Stimulated activated CD4-positive, alpha-beta T cell treated with anti-CD3 and anti-CD28 coated beads, Interleukin-15, amount 100 ng/mL, for 1 hour (primary cell): ENCODE results near the gene TANC1.

Source experiments
- DNase-seq, 2 donors: peaks; one replicate each; pipeline ENCODE4 v3.0.0-alpha.2; 2020; ENCODE audit warnings: low read depth in 1 of 2, low spot score in 1 of 2

TANC1 gene

DNA sequence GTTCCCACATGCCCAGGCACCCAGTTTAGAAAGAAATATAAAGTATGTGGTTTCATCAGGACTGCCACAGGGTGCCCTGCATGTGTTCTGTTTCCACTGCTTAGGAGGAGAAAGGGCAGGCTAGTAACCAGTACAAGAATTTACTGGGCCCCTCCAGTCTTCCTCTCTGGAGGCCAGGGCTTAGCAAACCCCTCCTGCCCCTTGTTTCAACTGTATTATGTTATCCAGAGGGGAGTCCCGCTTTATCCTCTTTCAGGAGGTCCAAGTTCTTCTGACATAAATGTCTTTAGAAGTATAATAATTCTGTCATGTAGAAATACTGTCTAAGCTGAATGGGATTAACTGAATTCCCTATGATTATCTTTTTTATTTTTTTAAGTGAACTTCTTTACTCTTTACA lies 185.9 kb downstream of the TANC1 start:
- DNase-seq = no peak

DNA sequence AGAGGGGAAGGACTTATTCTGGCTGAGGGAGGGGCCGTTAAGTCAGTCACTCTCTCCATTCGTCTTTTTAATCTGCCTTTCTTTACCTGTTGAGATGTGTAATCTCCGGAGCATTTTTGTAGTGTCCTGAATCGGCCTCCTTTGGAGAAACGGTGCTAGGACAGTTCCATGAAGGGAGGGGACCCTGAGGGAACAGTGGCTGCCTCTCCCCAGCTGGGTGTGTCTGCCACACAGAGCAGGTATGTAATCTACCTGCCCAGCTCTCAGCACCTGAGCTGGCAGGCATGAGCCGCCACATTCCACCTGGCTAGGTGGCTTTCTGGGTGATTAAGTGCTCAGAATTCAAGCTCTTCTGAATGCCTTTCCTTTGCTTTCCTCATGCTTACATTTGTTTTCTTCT lies 186.9 kb downstream of the TANC1 start:
- DNase-seq = no peak

DNA sequence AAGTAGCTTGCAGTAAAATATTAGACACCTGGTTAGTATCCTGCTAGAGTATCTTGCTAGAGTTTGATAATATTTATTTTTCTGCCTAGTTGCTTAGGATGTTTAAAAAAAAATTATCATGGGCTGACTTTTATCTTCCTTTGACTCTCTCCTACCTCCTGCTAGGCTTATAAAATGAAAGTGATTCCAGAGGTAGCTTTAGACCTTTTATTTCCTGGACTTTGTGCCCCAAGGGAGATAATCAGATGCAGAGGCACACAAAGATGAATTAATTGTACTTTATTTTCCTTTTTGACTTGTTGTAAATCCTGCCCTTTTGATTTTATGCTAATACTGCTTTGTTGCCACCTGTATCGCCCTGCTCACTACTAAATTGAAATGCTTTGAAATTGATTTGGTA lies 187.4 kb downstream of the TANC1 start:
- DNase-seq = no peak

DNA sequence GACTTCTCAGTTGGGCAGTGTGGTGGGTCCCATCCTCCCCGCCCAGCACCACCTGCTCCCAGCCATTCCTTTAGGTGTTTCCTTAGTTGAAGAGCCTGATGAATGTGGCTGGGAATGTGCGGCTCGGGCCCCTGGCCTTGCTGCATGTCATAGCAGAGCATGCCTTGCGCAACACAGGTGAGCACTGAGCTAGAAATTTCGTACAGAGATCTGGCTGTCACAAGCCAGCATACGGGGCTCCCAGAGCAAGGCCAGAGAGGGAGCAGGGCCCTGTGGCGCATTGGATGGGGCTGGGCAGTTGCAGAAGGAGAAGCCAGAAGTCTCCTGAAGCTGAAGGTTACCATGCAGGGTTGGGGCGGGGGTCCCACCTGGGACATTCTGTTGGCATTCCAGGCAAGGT lies 188.4 kb downstream of the TANC1 start:
- no peak for DNase-seq

DNA sequence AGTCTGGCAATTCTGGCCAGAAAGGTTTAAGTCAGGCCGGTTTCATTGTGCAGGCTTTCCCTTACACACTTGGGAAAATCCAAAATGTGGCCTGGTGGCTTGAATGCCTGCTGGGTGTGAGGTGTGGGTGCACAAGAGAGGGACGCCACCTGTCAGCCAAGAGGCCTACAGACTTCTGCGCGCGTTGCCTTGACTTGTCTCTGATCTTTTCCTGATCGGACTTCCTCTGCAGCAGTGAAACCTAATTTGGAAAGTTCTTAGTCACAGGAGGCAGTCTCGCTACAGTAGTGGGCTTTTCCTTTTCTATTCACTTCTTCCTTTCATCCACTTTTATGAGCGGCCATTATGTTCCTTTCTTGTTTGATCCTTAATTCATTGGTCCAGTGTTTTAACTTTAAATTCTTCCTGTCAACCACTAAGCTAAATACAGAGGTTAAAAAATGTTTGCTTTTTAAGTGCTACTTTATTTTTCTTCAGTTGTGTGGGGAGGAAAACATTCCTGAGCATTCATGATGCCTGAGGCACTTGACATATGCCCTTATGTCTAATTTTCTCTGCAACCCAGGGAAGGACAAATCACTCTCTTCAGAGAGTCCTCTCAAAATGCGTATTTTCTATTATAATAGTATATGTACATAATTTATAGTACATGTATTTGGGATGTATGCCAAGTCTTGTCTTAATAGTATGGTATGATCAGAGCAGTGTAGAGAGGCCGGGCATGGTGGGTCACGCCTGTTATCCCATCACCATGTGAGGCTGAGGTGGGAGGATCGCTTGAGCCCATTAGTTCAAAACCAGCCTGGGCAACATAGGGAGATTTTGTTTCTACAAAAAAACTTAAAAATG lies 189.1 kb downstream of the TANC1 start:
- no peak for DNase-seq

DNA sequence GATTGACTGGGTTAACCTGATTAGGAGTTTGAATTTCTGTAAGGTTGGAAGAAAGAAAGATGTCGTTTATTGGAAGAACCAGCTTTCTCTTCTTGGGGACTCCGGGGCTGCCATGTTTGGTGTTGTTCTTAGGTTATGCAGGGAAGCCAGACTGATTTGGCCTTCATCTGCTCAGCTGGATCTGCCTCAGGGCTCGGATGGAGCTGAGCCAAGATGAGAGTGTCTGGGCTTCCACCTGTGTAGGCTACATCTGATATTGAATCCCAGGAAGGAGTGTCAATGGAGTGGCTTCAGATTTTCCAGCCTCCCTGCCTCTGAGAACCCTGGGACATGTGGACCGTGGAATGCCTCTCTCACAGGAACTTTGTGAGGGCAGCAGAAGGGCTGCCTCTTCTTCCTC lies 192.0 kb downstream of the TANC1 start:
- DNase-seq = no peak

DNA sequence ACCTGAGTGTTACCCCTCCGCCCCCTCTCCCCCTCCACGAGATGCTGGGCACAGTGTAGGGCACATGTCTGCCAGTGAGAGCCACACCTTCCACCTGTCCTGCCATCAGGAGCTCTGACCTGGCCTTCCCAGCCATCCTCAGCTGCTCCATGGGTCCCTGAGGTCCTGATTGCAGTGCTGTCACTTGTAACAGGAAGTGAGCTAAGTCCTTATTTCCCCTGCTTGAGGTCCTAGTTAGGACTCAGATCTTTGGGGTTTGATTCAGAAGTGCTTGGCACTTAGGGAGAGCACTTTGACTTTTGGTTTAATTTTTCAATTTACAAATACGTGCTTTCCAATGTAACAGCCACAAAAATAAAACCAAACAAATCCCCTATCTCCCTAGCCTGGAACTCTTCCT lies 192.5 kb downstream of the TANC1 start:
- DNase-seq = no peak

DNA sequence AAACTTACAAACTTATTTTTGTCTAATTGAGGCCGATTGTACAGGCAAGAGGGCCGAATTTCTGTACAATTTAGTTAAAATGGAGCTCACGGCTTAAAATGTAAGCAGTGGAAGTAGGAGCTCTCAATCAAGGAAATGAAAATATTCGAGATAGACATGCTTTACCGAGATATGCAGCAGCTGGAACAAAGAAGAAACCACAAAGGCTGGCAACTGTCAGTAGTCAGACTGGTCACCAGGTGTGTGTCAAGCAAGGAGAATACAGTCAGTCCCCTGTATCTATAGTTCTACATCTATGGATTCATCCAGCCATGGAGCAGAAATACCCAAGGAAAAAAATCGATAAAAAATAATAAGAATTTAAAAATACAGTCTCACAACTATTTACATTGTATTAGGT lies 195.5 kb downstream of the TANC1 start:
- no peak for DNase-seq

DNA sequence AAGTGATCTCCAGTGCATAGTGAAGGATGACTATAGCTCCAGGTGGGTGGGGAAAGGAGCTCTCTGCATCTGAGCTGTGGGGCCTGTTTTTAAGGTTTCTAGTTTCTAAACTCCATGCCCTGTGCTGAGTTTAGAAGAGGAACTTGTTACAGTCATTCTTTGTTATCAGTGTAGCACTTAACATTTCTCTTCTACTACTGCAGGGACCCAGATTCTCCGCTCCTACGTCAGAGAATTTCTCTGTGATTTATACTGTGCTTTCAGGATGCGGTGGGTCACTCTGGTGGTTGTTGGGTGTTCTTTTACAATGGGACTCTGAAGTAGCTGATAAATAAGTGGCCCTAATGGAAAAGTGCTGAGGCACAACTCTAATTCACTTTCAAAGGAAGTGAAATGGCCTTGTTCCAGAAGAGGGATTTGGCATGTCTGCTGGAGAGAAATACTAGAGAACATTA lies 196.0 kb downstream of the TANC1 start:
- DNase-seq = no peak

DNA sequence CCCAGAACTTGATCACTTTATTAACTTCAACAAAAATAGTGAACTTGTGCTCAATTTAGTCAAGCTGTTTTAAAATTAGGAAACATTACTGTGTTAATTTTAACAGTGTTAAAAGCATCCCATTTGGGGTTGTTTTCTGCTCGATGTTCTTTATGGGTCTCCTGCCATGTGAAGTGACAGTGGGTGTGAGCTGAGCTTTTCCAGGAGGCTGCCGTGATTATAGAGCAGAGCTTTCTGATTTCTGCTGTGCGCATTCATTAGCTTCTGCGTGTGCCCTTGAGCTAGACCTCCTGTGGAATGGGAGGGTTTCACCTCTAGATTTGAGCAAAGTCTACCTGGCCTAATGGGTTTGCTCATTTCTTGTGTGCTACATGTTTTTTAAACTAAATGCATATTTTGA lies 196.6 kb downstream of the TANC1 start:
- no peak for DNase-seq

DNA sequence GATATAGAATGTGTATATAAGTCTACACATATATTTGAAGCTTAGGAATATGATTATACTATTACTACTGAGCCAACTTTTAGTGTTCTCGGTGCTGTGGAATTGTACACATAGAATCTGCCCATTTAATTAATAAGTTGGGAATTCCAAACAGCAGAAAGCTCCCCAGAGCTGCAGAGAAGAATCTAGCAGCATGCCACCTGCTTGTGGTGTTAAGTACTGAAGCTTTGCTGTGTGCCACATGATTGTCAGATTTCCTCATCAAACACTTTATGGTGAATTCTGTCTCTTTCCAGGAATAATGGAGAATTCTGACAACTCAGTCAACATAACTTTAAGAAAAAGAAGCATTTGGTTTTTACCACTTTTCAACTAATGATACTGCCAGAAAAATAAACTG lies 200.3 kb downstream of the TANC1 start:
- DNase-seq = no peak

DNA sequence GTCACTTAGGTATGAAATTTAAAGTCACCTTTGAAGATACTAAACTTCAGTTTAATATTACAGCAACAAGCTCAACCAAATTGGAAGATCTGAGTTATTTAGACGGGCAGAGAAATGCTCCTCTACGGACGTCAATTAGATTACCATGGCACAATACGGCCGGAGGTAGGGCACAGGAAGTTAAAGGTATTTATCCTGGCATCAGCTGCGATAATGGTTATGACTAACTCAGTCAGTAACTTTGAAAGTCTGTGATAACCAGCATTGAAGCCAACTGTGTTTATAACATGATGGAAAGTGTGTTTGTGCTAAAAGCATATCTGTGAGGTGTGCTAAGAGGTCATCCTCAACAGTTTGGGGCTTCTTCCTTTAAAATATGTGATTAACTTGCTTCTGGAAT lies 200.7 kb downstream of the TANC1 start:
- no peak for DNase-seq

DNA sequence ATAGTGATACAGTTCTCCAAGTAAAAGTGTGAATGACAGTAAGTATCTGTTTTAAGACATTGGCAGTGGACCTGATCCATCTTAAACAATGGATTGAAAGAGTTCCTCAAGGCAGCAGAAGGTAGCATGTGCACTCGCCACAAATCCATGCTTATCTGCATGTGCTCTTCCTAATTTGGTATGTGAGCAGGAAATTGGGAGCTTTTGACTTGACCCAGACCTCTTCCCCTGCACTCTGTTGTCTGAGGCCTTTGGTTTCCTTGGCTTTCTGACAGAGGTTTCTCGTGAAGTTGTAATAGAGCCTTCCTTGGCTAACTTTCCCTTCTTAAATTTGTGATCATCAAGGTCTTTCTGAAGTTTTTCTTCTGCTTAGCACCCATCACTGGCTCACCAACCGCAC lies 204.0 kb downstream of the TANC1 start:
- DNase-seq = no peak

DNA sequence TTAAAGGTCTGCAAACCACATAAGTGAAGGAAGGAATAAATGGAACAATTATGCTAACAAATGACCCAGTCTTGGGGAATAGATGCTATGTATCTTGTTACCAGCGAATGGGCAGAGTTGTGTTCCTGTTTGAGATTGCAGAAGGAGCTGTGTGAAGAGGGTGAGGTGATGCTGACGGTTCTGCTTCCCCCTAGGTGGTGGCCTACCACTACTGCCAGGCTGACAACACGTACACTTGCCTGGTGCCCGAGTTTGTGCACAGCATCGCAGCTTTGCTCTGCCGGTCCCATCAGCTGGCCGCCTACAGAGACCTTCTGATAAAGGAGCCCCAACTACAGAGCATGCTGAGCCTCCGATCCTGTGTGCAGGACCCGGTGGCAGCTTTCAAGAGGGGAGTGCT lies 206.3 kb downstream of the TANC1 start:
- no peak for DNase-seq

DNA sequence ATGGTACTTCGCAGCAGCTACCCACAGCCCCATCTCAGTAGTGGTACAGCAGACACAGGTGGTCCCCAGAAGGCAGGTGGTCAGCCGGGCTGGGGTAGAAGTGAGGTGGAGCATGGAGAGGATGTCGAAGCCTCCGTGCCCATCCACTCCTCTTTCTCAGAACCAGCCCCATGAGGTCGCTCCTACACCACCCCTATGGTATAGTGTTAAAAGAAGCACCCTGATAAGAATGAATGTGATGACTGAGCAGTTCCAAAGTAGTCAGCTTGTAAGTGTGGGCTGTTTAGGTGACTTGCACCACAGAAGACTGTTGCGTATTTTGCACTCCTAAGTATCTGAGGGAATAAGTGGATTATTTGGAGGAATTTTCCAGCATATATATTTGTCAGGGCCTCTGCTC lies 206.7 kb downstream of the TANC1 start:
- DNase-seq = no peak

DNA sequence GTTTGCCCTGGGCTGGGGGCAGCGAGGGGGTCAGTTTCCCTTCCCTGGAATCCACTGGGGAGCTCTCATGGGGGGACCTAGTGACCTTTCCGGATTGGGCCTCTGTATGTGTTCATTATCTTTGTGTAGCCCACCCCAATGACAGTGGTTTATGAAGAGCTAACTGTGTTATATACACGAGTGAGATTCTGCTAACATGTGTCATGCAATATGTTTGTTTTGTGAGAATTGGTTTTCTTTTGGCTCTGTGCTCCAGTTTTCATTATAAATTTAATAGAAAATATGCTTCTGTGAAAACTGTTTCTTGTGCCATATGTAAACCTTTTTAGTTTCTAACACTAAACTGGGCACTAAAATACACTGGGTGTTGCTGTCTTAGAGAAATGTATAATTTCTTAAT lies 207.5 kb downstream of the TANC1 start:
- DNase-seq = no peak

DNA sequence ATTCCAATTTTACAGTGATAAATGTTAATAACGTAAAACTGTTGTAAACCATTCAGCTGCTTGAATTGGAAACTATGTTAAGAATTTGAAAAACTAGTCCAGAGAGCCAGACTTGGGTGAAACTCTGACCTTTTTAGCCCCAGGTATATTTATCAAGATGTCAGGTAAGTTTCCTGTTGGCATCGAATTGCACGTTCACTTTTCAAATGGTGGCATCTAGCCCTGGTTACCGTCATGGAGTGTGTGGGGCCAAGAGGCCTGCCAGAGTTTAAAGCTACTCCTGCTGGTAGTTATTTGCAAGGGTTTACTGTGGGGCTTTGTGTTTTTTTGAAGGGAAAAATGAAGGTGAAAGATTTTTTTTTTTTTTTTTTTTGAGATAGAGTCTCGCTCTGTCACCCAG lies 208.1 kb downstream of the TANC1 start:
- DNase-seq = no peak

DNA sequence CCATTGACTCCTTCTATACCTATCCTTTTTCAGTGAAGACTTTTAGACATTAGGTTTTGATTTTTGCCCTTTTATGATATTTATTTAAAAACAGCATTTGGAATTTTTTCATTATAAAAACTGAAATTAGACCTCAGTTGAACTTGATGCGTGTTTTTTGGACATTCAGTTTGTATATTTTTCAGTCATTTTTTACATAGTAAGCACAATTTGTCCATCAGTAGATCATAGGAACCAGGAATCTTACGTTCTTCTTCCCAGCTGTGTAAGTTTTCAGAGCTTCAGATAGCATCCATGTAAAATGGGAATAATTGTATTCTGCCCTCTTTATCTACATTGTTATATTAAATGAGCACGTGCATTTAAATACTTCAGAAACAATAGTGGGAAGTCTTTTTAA lies 208.9 kb downstream of the TANC1 start:
- DNase-seq = no peak

DNA sequence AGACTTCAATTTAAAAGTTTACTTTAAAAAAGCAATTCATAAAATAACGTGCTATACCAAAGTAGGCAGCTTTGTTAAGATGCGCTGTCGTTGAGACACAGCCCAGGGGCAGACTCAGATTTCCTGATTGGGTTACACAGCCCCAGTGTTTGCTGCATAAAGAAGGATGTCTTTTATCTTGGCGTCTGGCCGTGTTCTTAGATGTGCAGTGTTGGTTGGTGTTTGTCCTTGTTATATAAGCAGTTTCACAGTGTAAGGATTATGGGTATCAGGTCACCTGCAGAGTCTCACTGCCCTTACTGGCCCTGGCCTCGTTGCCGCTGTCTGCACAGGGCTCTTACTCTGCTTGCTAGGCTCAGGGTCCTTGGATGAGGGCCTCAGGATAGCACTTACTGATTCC lies 209.5 kb downstream of the TANC1 start:
- no peak for DNase-seq

DNA sequence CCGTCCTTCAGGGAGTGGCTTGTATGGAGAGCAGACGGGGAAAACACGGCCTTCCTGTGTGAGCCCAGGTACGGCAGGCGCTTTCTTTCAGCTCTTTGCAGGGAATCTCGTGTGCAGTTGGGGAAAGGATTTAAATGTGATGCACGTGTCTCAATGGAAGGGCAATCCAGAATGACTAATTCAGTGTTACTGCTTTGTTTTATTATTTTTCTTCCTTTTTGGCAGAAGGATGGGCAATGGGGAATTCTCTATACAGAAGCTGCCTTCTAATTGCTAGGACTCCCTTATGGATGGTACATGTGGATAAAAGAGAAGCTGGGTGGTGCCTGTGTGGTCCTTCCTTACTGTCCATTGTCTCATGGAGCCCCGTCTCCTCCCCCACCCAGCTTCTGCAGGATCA lies 210.7 kb downstream of the TANC1 start:
- no peak for DNase-seq

DNA sequence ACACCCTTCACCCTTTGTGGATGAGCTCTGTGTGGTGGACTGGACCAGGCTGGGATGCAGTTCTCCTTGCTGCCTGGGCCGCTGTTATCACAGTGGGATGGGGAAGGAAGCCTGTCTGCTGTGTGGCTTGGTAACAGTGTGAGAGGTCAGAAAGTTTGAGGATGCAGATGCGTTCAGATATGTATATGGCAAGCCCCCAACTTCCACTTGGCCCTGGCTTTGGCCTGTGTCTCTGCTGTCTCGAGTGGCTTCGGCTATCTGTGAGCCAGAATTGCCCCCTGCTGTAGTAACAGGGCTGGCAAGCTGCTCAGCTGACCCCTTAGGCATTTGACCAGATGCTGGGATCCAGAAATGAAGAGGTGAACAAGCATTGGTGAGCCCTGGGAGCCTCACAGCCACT lies 211.3 kb downstream of the TANC1 start:
- no peak for DNase-seq

DNA sequence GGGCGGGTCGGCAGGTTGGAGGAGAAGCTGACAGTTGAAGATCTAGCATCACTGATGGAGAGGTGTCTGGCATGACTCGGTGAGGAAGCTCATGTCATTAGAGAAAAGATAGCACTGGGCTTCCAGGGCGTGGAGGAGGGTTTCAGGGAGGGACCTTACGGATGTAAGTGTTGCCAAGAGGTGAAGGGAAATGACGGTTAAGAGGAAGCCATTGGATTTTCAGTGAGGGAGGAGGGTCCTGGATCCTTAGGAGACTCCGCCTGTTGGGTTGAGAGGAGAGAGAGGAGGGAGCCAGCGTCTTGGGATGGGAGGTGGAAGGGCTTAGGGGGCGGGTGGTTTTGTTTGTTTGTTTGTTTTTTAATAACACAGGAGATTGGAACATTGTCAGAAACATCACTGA lies 214.9 kb downstream of the TANC1 start:
- DNase-seq = no peak

DNA sequence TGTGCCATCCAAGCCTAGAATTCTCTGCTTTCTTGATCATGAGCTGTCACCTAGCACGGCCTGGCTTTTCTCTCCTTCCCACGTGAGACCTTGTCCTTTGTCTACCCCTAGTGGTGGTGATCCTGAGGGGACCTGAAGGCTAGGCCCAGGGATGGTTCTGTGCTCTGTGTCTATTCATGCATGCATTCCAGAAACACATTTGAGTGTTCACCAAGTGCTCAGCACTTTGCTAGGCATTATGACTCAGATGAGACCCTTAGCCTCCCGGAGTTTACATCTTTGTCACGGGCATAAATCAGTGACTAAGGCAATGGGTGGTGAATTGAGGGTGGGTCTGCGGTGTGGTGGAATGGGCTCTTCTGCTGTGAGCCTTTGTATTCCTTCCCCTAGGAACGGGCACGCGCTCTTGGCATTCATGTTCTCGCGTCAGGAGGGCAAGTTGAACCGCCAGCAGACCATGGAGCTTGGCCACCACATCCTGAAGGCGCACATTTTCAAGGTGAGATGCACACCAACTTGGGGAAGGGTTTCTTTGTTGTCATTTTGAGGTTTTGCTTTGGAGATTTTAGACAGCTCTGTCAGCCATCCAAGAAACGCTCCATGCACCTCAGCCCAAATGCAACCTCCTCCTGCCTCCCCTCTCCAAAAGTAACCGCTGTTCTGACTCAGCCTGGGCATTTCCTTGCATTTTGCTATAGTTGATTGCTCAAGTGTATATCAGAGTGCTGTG lies 217.1 kb downstream of the TANC1 start:
- no peak for DNase-seq
